Cardiac septum (tissue), 1 donor: Measurements from ENCODE around the gene POU2F3. TPM values are rescaled to one million over a fixed set of nuclear protein-coding genes. Genes with fewer than 3 reads are reported as not detected.

Experiments
- DNase-seq: peaks from one replicate; pipeline ENCODE4 v3.0.0-alpha.2; 2020; ENCODE audit warnings: low spot score
- intact Hi-C: fragments of 100-400 bp; cut with DNase I; formaldehyde crosslinking; loops from one replicate; pipeline ENCODE4 v1.14.0; 2022
- long read RNA-seq: library from polyadenylated mRNA; unstranded; transcript quantifications from one replicate; pipeline ENCODE4 v2.0.0, GENCODE V29; 2021
- total RNA-seq: library from RNA; stranded (reverse); fragmentation: NEBNext Ultra II Directional; extraction: Animal tissue kit (Norgen Biotek cat#: 25700); gene quantifications from one replicate; pipeline ENCODE4 v1.2.1, GENCODE V29; 2021
- donor health status: DM: no; HTN: no; CAD: no.

The POU2F3 gene
- total RNA-seq, result not detected
- long read RNA-seq, result 0 reads

DNA sequence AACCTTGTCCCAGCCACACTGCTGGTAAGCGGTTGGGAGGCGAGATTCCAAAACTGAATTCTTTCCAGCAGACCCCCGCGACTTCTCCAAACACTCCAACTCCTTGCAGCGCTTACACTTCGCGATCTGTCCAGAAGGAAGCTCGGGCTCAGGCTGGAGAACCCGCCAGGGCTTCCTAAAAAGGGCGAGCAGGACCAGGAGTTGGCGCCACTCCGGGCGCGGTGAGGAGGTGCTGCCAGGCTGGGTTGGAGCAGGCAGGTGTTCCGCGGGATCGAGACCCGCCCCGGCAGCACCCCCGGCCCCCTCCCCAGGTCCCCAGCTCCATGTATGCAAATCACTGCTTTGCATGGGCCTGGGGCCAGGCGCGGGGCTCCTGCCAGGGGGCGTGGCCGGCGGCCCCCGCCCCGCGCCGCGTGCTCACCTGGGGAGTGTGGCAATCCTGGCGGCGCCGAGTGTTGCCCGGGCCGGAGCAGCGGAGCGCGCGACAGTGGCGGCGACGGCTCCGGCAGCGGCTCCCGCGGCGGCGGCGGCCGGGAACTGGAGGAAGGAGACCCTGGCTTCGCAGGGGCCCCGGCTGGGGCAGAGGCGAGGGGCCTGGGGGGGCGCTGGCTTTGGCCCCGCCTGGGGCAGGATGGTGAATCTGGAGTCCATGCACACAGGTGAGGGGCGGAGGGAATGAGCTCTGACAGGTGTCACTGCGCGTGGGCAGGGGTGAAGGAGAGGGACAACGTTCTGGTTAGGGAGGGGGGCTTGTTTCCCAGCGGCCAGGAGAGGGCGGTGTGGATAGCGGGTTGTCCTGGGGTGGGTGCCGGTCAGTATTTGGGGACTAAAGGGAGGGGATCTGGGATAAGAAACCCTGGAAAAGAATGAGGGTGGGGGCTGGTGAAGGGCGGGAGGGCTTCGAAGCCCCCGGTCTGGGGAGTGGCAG, at the start of gene POU2F3:
Gene POU2F3, plus strand, starts transcription at position 428 of the 928 bp plus-strand sequence. Its CDS starts 204 bp downstream, at position 632.
- no peak for DNase-seq
- intact Hi-C loops, result no loop called here

GRCh38 chr11:120191058-120191457, 48.9 kb upstream of the POU2F3 start:
- intact Hi-C loops, result no loop called here
- DNase-seq, result no peak

- no peak for DNase-seq
- intact Hi-C loops, result no loop called here
These were observed 46.9 kb upstream of the POU2F3 start for GRCh38 chr11:120192831-120193625.

DNA sequence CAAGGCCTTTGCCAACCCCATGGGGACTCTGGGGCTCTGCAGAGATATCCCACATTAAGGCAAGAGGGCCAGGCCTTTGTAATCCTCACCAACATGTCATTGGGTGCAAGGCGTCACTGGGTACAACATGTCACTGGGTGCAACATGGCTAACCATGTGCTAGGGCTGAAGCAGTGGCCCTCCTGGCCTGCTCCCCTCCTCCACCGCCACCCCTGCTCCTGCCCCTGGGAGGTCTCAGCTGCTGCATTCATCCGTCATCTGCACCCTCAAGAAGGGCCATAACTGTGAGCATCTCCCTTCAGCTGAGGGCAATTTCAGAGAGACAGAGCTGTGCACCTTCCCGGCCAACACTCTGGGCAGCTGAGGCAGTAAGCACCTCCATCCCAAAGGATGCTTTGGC, 45.8 kb upstream of the POU2F3 start:
- DNase-seq, result no peak
- intact Hi-C loops, result no loop called here

GRCh38 chr11:120195601-120196320, 44.2 kb upstream of the POU2F3 start:
- DNase-seq, result no peak
- intact Hi-C loops, result no loop called here

- intact Hi-C loops, result no loop called here
- no peak for DNase-seq
These were observed 43.1 kb upstream of the POU2F3 start for GRCh38 chr11:120196826-120197225.

DNA sequence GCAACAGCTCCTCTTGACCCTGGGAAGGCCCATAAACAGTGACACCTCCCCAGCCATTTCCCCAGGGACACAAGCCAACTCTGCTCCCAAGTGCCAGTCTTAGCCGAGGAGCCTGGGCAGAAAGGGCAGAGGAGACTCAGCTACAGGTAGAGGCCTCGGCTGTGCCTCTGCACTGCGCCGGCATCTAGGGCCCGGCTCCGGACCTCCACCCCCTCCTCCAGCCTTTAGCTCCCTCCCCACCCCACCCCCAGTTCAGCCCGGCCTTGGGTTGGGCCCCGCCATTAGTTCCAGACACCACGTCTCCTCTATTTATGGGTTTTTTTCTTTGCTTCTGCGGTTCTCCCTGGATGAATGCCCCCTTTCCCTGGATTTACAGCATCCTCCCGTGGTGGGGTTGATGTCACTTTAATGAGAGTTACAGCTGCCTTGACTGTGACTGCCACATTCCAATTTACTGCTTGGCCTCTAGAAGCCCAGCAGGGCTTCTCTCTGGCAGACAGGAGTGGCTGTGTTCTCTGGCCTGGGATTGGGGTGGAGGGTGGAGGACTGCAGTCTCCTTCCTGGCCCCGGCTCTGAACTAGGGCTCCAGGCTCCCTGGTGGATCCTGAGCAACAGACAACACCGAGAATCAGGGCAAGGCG, 42.6 kb upstream of the POU2F3 start:
- intact Hi-C loops, result no loop called here

GRCh38 chr11:120197977-120198376, 42.0 kb upstream of the POU2F3 start:
- intact Hi-C loops, result no loop called here
- no peak for DNase-seq

More for the DNA sequence above, 42.6 kb upstream of the POU2F3 start:
- DNase-seq, result no peak

GRCh38 chr11:120198403-120198786, 41.5 kb upstream of the POU2F3 start:
- intact Hi-C loops, result no loop called here
- DNase-seq, result no peak

DNA sequence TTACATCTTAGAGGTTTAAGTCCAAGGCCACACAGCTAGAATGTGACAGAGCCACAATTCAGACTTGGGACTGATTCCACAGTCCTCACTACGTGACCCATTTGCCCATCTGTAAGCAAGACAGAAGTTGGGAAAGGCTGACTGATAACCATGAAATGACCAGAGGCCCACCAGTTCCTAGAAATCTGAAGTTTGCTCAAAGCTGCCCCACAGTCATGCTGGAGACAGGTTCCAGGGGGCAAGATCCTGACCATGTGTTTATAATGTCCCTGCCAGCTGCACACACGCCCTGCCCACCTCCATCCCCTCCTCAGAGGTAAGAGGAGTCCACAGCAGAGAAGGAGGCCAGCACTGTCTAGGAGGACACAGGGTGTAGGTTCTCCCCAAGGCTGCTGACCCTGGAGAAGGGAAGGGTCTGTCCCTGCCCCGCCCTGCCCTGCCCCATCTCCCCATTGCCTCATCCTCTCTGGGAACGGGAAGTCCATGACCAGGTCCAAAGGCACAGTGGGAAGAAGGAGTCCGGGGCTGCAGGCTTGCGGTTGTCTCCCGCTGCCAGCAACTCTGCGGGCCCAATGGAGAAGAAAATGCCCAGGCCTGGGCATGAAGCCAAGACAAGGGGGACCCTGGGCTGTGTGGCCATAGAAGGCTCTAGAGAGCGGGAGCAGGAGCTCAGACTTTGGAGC, 41.0 kb upstream of the POU2F3 start:
- intact Hi-C loops, result no loop called here
- no peak for DNase-seq

- DNase-seq, result no peak
- intact Hi-C loops, result no loop called here
These were observed 40.3 kb upstream of the POU2F3 start for GRCh38 chr11:120199613-120200012.

- intact Hi-C loops, result no loop called here
- no peak for DNase-seq
These were observed 39.3 kb upstream of the POU2F3 start for GRCh38 chr11:120200677-120201076.

DNA sequence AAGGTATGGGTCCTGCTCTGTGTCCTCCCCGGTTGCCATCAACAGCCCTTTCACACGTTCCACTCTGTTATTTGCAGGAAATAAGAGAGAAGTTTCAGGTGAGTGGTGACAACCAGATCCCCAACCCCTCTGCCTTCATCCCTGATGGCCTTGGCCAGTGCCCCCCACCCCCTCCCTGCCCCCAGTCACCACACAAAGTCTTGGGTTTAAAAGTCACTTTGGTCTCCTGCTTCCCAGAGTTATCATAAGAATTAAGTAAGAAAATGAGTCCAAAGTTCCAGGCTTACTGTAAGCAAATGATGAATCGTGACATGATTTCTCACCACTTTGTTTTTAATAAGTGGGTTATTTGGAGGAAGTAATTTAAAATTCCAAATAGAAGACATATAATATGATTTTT, 38.3 kb upstream of the POU2F3 start:
- intact Hi-C loops, result no loop called here
- no peak for DNase-seq

GRCh38 chr11:120203626-120204025, 36.3 kb upstream of the POU2F3 start:
- no peak for DNase-seq
- intact Hi-C loops, result no loop called here

DNA sequence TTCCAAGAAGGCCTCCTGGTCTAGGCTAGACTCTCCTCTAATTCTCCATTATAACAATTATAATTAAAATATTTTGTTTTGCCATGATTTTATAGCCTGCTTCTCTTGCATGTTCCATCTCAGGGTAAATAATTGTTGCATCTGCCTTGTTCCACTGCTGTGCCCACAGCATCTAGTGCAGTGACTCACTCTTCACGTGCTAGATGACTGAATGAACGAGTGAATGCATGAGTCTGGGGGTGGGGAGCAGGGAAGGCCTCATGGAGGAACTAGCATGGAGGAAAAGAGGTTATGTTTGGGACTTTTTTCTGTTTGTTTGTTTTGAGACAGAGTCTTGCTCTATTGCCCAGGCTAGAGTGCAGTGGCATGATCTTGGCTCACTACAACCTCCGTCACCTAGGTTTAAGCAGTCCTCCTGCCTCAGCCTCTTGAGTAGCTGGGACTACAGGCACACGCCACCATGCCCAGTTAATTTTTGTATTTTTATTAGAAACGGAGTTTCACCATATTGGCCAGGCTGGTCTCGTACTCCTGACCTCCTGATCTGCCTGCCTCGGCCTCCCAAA, 34.3 kb upstream of the POU2F3 start:
- no peak for DNase-seq
- intact Hi-C loops, result no loop called here

DNA sequence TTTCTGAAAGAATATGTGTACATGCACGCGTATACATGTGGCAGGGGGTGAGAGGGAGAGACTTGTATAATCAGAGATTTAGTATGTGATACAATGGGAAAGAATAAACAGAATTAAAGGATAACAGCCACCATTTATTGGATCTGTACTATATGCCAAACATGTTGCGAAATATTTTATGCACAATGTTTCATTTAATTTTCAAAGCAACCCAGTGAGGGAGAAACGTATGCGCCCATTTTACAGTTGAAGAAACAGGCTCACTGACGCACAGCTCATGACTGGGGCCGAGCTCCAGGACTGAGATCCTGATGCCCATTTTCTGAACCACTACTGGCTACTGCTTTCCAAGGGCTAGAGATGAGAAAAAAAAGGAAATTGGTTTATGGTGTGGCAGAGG, 32.4 kb upstream of the POU2F3 start:
- intact Hi-C loops, result no loop called here
- DNase-seq, result no peak

DNA sequence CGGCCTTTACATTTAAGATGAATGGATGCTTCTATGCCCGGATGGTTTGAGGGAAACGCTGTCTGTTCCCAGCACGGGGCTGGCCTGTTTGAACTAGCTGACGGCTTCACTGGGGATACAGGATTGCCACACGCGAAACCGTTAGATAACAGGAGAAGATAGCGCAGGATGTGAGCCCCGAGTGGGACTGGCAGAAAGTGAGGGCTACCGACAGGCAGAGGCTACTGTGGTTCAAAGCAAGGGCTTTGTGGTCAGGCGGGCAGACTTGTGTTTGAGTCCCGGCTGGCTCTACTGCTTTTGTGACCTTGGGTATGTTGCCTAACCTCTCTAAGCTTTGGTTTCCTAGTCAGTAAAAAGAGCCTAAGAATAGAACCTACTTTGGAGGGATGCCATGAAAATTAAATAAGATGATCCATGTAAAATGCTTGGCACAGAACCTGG, 31.9 kb upstream of the POU2F3 start:
- no peak for DNase-seq
- intact Hi-C loops, result no loop called here

DNA sequence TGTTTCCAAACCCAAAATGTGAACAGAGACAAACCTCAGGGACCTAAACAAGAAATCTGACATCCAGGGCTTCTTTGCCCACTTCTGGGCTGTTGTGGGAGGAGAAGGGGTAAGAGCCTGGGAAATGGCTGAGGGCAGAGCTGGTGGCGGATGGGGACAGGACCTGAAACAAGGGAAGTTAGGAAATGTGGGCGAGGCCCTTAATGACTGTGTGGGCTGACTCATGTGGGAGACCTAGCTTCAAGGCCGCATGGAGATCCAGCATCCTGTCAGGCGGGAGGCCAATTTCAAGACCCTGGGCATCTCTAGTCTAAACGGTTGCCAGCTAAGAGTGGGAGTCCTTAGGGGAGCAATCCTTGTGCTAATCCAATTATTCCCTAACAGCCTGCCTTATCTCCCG, 31.2 kb upstream of the POU2F3 start:
- intact Hi-C loops, result no loop called here
- no peak for DNase-seq
